ENCODE data around the gene ZBTB7A.

DNA sequence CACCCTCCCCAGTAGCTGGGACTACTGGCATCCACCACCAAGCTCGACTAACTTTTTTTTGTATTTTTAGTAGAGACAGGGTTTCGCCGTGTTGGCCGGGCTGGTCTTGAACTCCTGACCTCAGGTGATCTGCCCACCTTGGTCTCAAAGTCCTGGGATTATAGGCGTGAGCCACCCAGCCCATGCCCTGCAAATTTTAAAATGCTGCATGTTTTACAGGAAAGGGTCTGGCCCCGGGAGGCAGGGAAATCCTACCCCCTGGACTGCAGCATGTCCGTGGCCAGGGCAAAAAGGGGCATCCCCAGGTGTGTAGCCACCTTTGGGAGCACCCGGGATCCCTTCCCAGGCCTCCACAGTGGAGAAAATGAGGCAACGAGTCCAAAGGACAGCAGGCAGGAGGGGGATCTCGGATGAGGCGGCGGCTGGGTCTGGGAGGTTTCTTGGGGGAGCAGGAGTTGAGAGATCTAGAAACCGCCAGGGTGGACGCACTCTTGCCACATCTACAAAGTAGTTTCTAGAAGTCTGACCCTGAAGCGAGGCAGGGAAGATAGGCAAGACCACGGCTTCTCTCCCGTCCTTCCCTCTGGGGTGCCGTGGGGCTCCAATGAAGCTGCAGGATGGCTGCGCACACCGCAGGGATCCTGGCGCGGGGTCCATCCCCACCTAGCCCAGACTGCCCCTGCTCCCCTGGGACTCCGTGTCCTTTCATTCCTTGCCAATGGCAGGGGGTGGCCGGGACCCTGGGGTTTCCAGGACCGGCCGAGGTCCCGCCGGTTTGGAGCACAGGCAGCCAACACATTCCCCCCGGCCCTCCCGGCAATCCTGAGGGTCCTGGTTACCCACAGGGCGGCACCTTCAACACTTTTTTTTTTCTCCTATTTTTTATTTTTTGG lies 21.3 kb upstream of the ZBTB7A start:
- TF ChIP-seq, protein P1, sequence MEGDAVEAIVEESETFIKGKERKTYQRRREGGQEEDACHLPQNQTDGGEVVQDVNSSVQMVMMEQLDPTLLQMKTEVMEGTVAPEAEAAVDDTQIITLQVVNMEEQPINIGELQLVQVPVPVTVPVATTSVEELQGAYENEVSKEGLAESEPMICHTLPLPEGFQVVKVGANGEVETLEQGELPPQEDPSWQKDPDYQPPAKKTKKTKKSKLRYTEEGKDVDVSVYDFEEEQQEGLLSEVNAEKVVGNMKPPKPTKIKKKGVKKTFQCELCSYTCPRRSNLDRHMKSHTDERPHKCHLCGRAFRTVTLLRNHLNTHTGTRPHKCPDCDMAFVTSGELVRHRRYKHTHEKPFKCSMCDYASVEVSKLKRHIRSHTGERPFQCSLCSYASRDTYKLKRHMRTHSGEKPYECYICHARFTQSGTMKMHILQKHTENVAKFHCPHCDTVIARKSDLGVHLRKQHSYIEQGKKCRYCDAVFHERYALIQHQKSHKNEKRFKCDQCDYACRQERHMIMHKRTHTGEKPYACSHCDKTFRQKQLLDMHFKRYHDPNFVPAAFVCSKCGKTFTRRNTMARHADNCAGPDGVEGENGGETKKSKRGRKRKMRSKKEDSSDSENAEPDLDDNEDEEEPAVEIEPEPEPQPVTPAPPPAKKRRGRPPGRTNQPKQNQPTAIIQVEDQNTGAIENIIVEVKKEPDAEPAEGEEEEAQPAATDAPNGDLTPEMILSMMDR (IDR thresholded peaks at IDR 0.05): no peak
- no peak for TF ChIP-seq POLR2A (IDR thresholded peaks at IDR 0.05)
